Left ventricle myocardium inferior (tissue), 1 donor: ENCODE results near the gene ZNF546. TPM values are rescaled to one million over a fixed set of nuclear protein-coding genes. Genes with fewer than 3 reads are reported as not detected.
A peak's percentile ranks its signal among the peaks of the same experiment; 100 is the strongest.
"Not testable (repeated sequence)": the region's sequence is repeated elsewhere in the genome, so short reads cannot be mapped to it uniquely, and the experiment has no call there.

Experiments used
- DNase-seq: peaks from one replicate; pipeline ENCODE4 v3.0.0-alpha.2; 2020
- H3K27ac ChIP-seq: fragments of 200-600 bp; replicated peaks from 2 replicates; pipeline ENCODE4 v1.8.0; 2021
- H3K27me3 ChIP-seq: fragments of 200-600 bp; 2 replicates; pipeline ENCODE4 v1.8.0; 2021; ENCODE audit warnings: low read depth
- H3K36me3 ChIP-seq: fragments of 200-600 bp; 2 replicates; pipeline ENCODE4 v1.8.0; 2021
- H3K4me1 ChIP-seq: fragments of 200-600 bp; 2 replicates; pipeline ENCODE4 v1.8.0; 2021
- H3K4me3 ChIP-seq: fragments of 200-600 bp; 2 replicates; pipeline ENCODE4 v1.8.0; 2021; ENCODE audit warnings: mild to moderate bottlenecking, moderate library complexity
- H3K9me3 ChIP-seq: fragments of 200-600 bp; replicated peaks from 2 replicates; pipeline ENCODE4 v1.8.0; 2021
- intact Hi-C: fragments of 100-400 bp; cut with micrococcal nuclease; formaldehyde crosslinking; loops from one replicate; pipeline ENCODE4 v1.11.0; 2022
- long read RNA-seq: library from polyadenylated mRNA; unstranded; transcript quantifications from one replicate; pipeline ENCODE4 v2.0.0, GENCODE V29; 2021
- total RNA-seq: library from RNA; stranded (reverse); fragmentation: NEBNext Ultra II Directional; extraction: Animal tissue kit (Norgen Biotek cat#: 25700); gene quantifications from one replicate; pipeline ENCODE4 v1.2.1, GENCODE V29; 2021
- TF ChIP-seq, protein P1 (sequence below): fragments of 200-600 bp; IDR thresholded peaks from 2 replicates; pipeline ENCODE4 v1.8.0; 2021; ENCODE audit warnings: antibody characterized with exemption, mild to moderate bottlenecking, borderline replicate concordance
- donor health status: DM: no; HTN: yes; CAD: no; lungs with severe emphysema.

The ZNF546 gene
- 7.8 TPM for total RNA-seq
- long read RNA-seq, partial matches to known transcripts: 1 of 3 reads
- long read RNA-seq, other reads (novel, unspliced or antisense): 1 of 3 reads

DNA sequence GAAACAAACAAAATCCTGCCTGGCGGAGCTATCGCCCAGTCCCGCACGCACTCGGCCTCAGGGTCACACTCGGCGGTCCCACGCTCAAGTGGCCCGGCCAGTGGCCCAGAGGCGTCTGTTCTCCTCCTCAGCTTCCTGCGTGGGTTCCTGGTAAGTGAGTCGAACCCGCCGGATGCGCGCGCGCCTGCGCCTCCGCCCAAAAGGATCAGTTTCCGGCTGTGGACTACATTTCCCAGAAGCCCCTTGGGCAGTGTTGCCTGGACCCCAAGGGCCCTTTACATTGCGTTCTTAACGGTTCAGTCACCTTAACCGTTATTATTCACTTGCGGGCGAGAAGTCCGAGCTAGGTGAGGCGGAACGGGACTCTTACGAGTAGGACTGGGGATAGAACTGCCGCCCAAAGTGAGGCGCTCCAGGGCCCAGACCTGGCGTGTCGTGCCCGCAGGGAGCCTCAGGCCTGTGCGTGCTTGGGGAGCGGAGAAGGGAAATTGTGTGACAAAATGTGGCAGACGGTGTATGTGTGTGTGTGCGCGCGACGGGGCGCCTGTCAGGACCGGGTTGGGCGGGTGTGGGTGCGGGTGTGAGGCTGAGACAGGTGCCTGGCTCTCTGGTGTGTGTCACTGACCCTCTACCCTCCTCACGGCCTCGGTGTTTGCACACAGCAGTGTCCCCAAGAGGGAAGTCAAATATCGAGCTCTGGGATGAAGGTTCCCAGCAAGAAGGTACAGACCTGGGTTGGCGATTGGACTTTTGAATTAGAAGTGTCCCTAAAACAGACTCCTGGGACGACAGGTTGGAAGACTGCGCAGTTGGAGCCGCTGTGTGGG is at the start of gene ZNF546:
ZNF546 (plus strand) TSS at position 250 of the 827 bp plus-strand sequence. CDS start 1,267 bp downstream, outside the sequence.
- H3K9me3 ChIP-seq: peaks cover 10% of the 10 kb centered on the region
- H3K27me3 ChIP-seq: no peaks in the 10 kb centered on the region
- DNase-seq: peak; percentile 92
- intact Hi-C loops: no loop called here
- TF ChIP-seq, protein P1, sequence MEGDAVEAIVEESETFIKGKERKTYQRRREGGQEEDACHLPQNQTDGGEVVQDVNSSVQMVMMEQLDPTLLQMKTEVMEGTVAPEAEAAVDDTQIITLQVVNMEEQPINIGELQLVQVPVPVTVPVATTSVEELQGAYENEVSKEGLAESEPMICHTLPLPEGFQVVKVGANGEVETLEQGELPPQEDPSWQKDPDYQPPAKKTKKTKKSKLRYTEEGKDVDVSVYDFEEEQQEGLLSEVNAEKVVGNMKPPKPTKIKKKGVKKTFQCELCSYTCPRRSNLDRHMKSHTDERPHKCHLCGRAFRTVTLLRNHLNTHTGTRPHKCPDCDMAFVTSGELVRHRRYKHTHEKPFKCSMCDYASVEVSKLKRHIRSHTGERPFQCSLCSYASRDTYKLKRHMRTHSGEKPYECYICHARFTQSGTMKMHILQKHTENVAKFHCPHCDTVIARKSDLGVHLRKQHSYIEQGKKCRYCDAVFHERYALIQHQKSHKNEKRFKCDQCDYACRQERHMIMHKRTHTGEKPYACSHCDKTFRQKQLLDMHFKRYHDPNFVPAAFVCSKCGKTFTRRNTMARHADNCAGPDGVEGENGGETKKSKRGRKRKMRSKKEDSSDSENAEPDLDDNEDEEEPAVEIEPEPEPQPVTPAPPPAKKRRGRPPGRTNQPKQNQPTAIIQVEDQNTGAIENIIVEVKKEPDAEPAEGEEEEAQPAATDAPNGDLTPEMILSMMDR: no peak
- H3K36me3 ChIP-seq: peaks cover 15% of the 10 kb centered on the region
- peak within 1 kb of the TSS; percentile 85 for H3K27ac ChIP-seq
- H3K4me3 ChIP-seq: peak within 1 kb of the TSS; percentile 75
- peaks cover 24% of the 10 kb centered on the region for H3K4me1 ChIP-seq

DNA sequence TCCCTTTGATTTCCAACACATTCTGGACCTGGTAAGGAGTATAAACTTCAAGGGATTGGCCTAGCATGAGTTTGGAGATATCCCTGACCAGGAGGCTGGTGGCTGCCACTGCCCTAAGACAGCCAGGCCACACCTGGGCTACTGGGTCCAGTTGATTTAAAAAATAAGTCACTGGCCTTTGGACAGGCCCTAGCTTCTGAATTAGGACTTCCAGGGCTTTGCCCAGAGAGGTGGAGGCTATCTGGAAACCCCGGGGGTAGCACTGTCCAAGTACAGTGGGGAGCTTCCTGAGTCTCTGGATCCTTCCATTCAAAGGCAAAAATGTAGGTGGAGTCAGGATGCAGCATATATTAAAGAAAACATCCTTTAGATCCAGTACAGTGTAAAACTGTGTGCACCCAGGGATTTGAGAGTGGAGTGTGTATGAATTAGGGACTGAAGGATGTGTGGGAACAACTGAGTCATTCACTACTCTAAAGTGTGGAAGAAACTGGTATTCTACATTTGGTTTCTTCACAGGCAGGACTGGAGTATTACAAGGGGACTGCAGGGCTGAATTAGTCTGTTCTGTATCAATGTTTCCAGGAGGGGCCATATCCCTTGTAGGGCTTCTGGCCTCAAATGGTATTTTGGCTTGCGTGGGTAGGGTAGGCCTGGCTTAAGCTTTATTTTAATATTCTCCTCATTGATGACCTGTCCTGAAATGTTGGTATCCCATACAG is 47.7 kb upstream of the ZNF546 start:
- Histone ChIP-seq H3K4me1 (no peaks in the 10 kb centered on the region), H3K27ac (no peak overlapping the region), H3K27me3 (peaks cover 29% of the 10 kb centered on the region), H3K36me3 (no peaks in the 10 kb centered on the region), H3K4me3 (no peak overlapping the region), H3K9me3 (no peaks in the 10 kb centered on the region)
- TF ChIP-seq, protein P1: no peak
- intact Hi-C loops: no loop called here
- no peak for DNase-seq

DNA sequence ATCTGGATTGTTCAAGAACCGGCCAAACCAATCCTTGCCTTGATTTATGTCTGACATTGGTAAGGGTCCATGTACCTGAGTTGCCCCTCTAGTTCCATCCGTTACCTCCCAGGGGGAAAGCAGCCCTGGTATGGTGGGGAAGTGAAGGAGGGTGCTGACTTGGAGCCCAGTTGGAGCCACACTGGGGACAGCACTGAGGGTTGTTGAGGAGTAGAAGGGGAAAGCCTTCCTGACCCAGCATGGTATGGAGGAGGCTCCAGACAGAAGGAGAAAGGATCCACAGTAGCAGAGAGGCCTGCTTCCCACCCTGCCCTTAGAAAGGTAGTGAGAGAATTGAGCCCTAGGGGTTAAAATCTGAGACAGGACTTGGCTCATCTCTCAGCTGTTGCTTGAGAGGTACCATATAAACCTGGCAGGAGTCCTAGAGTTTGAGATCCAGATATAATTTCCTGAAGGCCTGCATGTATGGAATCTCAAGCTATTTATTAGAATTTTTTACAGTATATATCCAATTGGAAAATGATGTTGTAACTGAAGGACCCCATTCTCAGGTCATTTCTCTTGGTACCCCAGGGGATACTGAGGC is 45.7 kb upstream of the ZNF546 start:
- Histone ChIP-seq H3K27ac (no peak overlapping the region), H3K4me3 (no peak overlapping the region), H3K36me3 (no peaks in the 10 kb centered on the region), H3K27me3 (peaks cover 18% of the 10 kb centered on the region), H3K9me3 (no peaks in the 10 kb centered on the region), H3K4me1 (no peaks in the 10 kb centered on the region)
- TF ChIP-seq, protein P1: no peak
- DNase-seq: no peak
- intact Hi-C loops: no loop called here

DNA sequence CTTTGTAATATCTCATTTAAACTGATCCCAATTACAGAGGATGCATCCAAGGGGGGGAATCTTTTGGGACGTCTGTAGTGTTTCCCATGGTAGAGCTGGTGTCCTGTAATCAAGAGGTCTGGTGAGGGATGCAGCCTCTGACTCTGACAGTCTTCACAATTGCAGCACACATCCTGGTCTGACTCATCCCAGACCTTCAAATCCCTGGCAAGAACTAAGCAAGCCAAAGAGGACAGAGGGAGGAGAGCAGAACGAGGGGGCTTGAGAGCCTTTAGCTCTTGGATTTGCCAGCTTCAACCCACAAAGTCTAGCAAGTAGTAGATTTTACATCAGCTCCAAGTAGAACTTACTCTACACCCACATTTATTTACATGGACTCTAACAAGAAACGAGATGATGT is 45.2 kb upstream of the ZNF546 start:
- Histone ChIP-seq H3K27ac (no peak overlapping the region), H3K4me1 (no peaks in the 10 kb centered on the region), H3K36me3 (no peaks in the 10 kb centered on the region), H3K4me3 (no peak overlapping the region), H3K9me3 (no peaks in the 10 kb centered on the region), H3K27me3 (peaks cover 12% of the 10 kb centered on the region)
- intact Hi-C loops: no loop called here
- no peak for DNase-seq
- TF ChIP-seq, protein P1: no peak

DNA sequence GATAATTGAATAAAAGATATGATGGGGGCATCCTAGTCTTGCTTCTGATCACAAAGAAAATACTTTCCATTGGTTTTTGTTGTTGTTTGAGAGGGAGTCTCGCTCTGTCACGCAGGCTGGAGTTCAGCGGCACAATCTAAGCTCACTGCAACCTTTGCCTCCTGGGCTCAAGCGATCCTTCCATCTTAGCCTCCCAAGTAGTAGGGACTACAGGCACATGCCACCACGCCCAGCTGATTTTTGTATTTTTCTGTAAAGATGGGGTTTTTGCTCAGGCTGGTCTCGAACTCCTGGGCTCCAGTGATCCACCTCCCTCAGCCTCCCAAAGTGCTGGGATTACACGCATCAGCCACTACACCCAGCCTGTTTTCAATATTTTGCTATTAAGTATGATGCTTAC is 42.9 kb upstream of the ZNF546 start:
- Histone ChIP-seq H3K27me3 (no peaks in the 10 kb centered on the region), H3K27ac (no peak overlapping the region), H3K36me3 (no peaks in the 10 kb centered on the region), H3K4me3 (no peak overlapping the region), H3K4me1 (no peaks in the 10 kb centered on the region), H3K9me3 (no peaks in the 10 kb centered on the region)
- no peak for DNase-seq
- TF ChIP-seq, protein P1: no peak
- intact Hi-C loops: no loop called here

DNA sequence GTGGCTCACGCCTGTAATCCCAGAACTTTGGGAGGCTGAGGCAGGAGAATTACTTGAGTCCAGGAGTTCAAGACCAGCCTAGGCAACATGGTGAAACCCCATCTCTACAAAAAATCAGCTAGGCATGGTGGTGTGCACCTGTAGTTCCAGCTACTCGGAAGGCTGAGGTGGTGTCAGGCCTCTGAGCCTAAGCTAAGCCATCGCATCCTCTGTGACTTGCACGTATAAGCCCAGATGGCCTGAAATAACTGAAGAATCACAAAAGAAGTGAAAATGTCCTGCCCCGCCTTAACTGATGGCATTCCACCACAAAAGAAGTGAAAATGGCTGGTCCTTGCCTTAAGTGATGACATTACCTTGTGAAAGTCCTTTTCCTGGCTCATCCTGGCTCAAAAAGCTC is 39.0 kb upstream of the ZNF546 start:
- H3K4me3 ChIP-seq, H3K27ac ChIP-seq, H3K36me3 ChIP-seq, intact Hi-C loops, DNase-seq, H3K9me3 ChIP-seq, H3K27me3 ChIP-seq, H3K4me1 ChIP-seq: not testable (repeated sequence)

DNA sequence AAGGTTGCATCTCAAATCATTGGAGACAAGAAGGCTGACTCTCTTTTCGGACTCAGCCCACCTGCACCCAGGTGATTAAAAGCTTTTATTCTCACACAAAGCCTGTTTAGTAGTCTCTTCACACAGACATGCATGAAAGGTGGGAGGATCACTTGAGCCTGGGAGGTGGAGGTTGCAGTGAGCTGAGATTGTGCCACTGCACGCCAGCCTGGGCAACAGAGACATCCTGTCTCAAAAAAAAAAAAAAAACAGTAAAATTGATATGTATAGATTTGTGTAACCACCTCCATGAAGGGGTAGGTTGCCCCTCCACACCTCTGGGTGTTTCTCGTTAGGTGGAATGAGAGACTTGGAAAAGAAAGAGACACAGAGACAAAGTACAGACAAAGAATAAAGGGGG is 37.9 kb upstream of the ZNF546 start:
- DNase-seq, H3K4me3 ChIP-seq, H3K4me1 ChIP-seq, H3K9me3 ChIP-seq, H3K27me3 ChIP-seq, H3K36me3 ChIP-seq, intact Hi-C loops, H3K27ac ChIP-seq: not testable (repeated sequence)

DNA sequence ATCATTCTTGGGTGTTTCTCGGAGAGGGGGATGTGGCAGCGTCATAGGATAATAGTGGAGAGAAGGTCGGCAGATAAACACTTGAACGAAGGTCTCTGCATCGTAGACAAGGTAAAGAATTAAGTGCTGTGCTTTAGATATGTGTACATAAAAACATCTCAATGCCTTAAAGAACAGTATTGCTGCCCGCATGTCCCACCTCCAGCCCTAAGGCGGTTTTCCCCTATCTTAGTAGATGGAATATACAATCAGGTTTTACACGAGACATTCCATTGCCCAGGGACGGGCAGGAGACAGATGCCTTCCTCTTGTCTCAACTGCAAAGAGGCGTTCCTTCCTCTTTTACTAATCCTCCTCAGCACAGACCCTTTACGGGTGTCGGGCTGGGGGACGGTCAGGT is 37.5 kb upstream of the ZNF546 start:
- DNase-seq, H3K9me3 ChIP-seq, H3K27me3 ChIP-seq, H3K36me3 ChIP-seq, intact Hi-C loops, H3K27ac ChIP-seq, H3K4me1 ChIP-seq, H3K4me3 ChIP-seq: not testable (repeated sequence)
